Retina (tissue), 1 donor: ENCODE data around the gene POT1.
"Not testable (repeated sequence)": the region's sequence is repeated elsewhere in the genome, so short reads cannot be mapped to it uniquely, and the experiment has no call there.

ENCODE experiments used
- DNase-seq: peaks from one replicate; pipeline ENCODE4 v3.0.0-alpha.2; 2016

The POT1 gene

GRCh38 chr7:124929467-124930172, at the start of gene POT1:
TSS of gene POT1 (minus strand) at chr7:124929825. CDS start at chr7:124897173, 32,652 bp downstream.
- peak; percentile 96 for DNase-seq

- not testable (repeated sequence) for DNase-seq
Observed at GRCh38 chr7:124975131-124975530, 45.5 kb upstream of the POT1 start.

- DNase-seq: no peak
Observed at GRCh38 chr7:124965553-124965952, 35.9 kb upstream of the POT1 start.

- DNase-seq: no peak
Observed at GRCh38 chr7:124959676-124960075, 30.1 kb upstream of the POT1 start.

- DNase-seq: not testable (repeated sequence)
Observed at GRCh38 chr7:124957952-124958351, 28.3 kb upstream of the POT1 start.

- DNase-seq: no peak
Observed at GRCh38 chr7:124956160-124956559, 26.5 kb upstream of the POT1 start.

GRCh38 chr7:124954790-124955189, 25.2 kb upstream of the POT1 start:
- DNase-seq: no peak

GRCh38 chr7:124945680-124946079, 16.1 kb upstream of the POT1 start:
- no peak for DNase-seq

GRCh38 chr7:124943472-124943871, 13.8 kb upstream of the POT1 start:
- no peak for DNase-seq

- no peak for DNase-seq
Observed at GRCh38 chr7:124942399-124942798, 12.8 kb upstream of the POT1 start.

GRCh38 chr7:124940306-124940705, 10.7 kb upstream of the POT1 start:
- no peak for DNase-seq

- DNase-seq: no peak
Observed at GRCh38 chr7:124938128-124938527, 8.5 kb upstream of the POT1 start.

- no peak for DNase-seq
Observed at GRCh38 chr7:124937076-124937475, 7.5 kb upstream of the POT1 start.

GRCh38 chr7:124934841-124935240, 5.2 kb upstream of the POT1 start:
- no peak for DNase-seq

- no peak for DNase-seq
Observed at GRCh38 chr7:124930655-124931597, 1.3 kb upstream of the POT1 start.

- DNase-seq: no peak
Observed at GRCh38 chr7:124930173-124930623, 573 bp upstream of the POT1 start.

- no peak for DNase-seq
Observed at GRCh38 chr7:124924906-124925305, 4.7 kb downstream of the POT1 start.

- no peak for DNase-seq
Observed at GRCh38 chr7:124922200-124922599, 7.4 kb downstream of the POT1 start.

GRCh38 chr7:124919841-124920240, 9.8 kb downstream of the POT1 start:
- no peak for DNase-seq

- no peak for DNase-seq
Observed at GRCh38 chr7:124918662-124919061, 11.0 kb downstream of the POT1 start.

- DNase-seq: no peak
Observed at GRCh38 chr7:124915242-124915641, 14.4 kb downstream of the POT1 start.

GRCh38 chr7:124914298-124914697, 15.3 kb downstream of the POT1 start:
- DNase-seq: no peak

- DNase-seq: no peak
Observed at GRCh38 chr7:124912972-124913371, 16.7 kb downstream of the POT1 start.

GRCh38 chr7:124909808-124910207, 19.8 kb downstream of the POT1 start:
- DNase-seq: no peak
